H1 (cell line): ENCODE results near the gene C11orf58. TPM values are rescaled to one million over a fixed set of nuclear protein-coding genes. Genes with fewer than 3 reads are reported as not detected.
A peak's percentile ranks its signal among the peaks of the same experiment; 100 is the strongest.

Source experiments
- CTCF ChIA-PET: fragments of 300-600 bp; sonication (Branson Sonifier 250); formaldehyde crosslinking; loops from one replicate; lab custom pipeline; 2021; ENCODE audit not compliant: partially characterized antibody; lab: Charles Lee
- POLR2A ChIA-PET: fragments of 300-600 bp; sonication (Branson Sonifier 250); formaldehyde crosslinking; loops from one replicate; lab custom pipeline; 2021; ENCODE audit warnings: inconsistent platforms; ENCODE audit not compliant: partially characterized antibody; lab: Charles Lee
- DNase-seq, 2 experiments: peaks; one replicate each; pipeline versions ENCODE4 v3.0.0 to v3.0.0-alpha.2; 2010 to 2022; ENCODE audit warnings: low spot score in 2 of 2, low read depth in 1 of 2, mixed read lengths in 1 of 2
- FAIRE-seq: peaks from 2 replicates; lab custom pipeline; 2011; peaks lifted over from hg19 to GRCh38; lab: Jason Lieb, UNC
- H2AFZ ChIP-seq: 2 replicates; pipeline ENCODE4 v1.8.1; 2012; ENCODE audit warnings: low read length, inconsistent platforms
- H2AK5ac ChIP-seq: 2 replicates; pipeline ENCODE4 v1.6.1; 2013; ENCODE audit warnings: low read depth, low read length
- H2BK120ac ChIP-seq: replicated peaks from 2 replicates; pipeline ENCODE3; 2013; ENCODE audit warnings: low read depth, low read length, inconsistent platforms
- H2BK12ac ChIP-seq: 2 replicates; pipeline ENCODE4 v1.6.1; 2013; ENCODE audit warnings: low read depth, low read length
- H2BK15ac ChIP-seq: 2 replicates; pipeline ENCODE4 v1.6.1; 2013; ENCODE audit warnings: low read length
- H2BK20ac ChIP-seq: 2 replicates; pipeline ENCODE4 v1.6.1; 2013; ENCODE audit warnings: low read length
- H2BK5ac ChIP-seq: 2 replicates; pipeline ENCODE4 v1.6.1; 2013; ENCODE audit warnings: low read depth, low read length
- H3K14ac ChIP-seq: 2 replicates; pipeline ENCODE4 v1.6.1; 2013; ENCODE audit warnings: inconsistent platforms; ENCODE audit not compliant: insufficient read length
- H3K18ac ChIP-seq: 2 replicates; pipeline ENCODE4 v1.6.1; 2013; ENCODE audit warnings: low read length; ENCODE audit errors: extremely low read depth
- H3K23ac ChIP-seq: 2 replicates; pipeline ENCODE4 v1.6.1; 2013; ENCODE audit warnings: inconsistent platforms; ENCODE audit not compliant: insufficient read length
- H3K23me2 ChIP-seq: 2 replicates; pipeline ENCODE4 v1.6.1; 2013; ENCODE audit warnings: low read depth, low read length
- H3K27ac ChIP-seq: 2 replicates; pipeline ENCODE4 v1.6.1; 2011; ENCODE audit warnings: low read depth, low read length, inconsistent platforms
- H3K27me3 ChIP-seq, 4 experiments: replicated peaks in 1 of 4; 1 replicate in 1 of 4; 2 replicates in 3 of 4; pipeline versions ENCODE4 v1.6.1 to v1.8.1; 2011 to 2013; ENCODE audit warnings: low read length in 3 of 4, mild to moderate bottlenecking in 3 of 4, inconsistent platforms in 2 of 4, mixed read lengths in 2 of 4, moderate library complexity in 1 of 4; ENCODE audit not compliant: control insufficient read depth in 3 of 4, insufficient read depth in 3 of 4; ENCODE audit errors: extremely low read depth in 1 of 4
- H3K36me3 ChIP-seq, 4 experiments: 2 replicates each; pipeline versions ENCODE4 v1.6.1 to v1.8.1; 2011 to 2013; ENCODE audit warnings: mild to moderate bottlenecking in 4 of 4, low read length in 3 of 4, moderate library complexity in 2 of 4, control low read depth in 1 of 4, inconsistent platforms in 1 of 4; ENCODE audit not compliant: insufficient read depth in 4 of 4, control insufficient read depth in 2 of 4
- H3K4ac ChIP-seq: replicated peaks from 2 replicates; pipeline ENCODE3; 2013; ENCODE audit warnings: low read length, low read depth, mixed read lengths, inconsistent platforms; ENCODE audit not compliant: insufficient read length
- H3K4me1 ChIP-seq, 4 experiments: replicated peaks in 1 of 4; 1 replicate in 1 of 4; 2 replicates in 3 of 4; pipeline versions ENCODE4 v1.6.1 to v1.8.1; 2011 to 2013; ENCODE audit warnings: low read length in 3 of 4, inconsistent platforms in 2 of 4, mixed read lengths in 1 of 4; ENCODE audit not compliant: insufficient read depth in 4 of 4, control insufficient read depth in 3 of 4
- H3K4me2 ChIP-seq, 2 experiments: 2 replicates each; pipeline versions ENCODE4 v1.6.1 to v1.8.1; 2011 to 2013; ENCODE audit warnings: low read depth in 2 of 2, low read length in 2 of 2, control low read depth in 1 of 2, inconsistent platforms in 1 of 2, mild to moderate bottlenecking in 1 of 2; ENCODE audit not compliant: insufficient read depth in 1 of 2
- H3K4me3 ChIP-seq, 4 experiments: fragments of 200-600, 300-600 bp in 1 of 4; sonication (generic), shearing (Covaris generic), sonication (Bioruptor Twin) in 1 of 4; 2 replicates each; pipeline versions ENCODE4 v1.5.1 to v1.8.1; 2011 to 2016; ENCODE audit warnings: low read length in 4 of 4, low read depth in 3 of 4, control low read depth in 2 of 4, inconsistent platforms in 2 of 4, mild to moderate bottlenecking in 2 of 4, mixed read lengths in 1 of 4, moderate library complexity in 1 of 4; ENCODE audit not compliant: insufficient read depth in 2 of 4; ENCODE audit errors: extremely low read depth in 1 of 4
- H3K56ac ChIP-seq: replicated peaks from 2 replicates; pipeline ENCODE3; 2013; ENCODE audit warnings: low read depth, mild to moderate bottlenecking, mixed read lengths, low read length, inconsistent platforms; ENCODE audit not compliant: insufficient read length
- H3K79me1 ChIP-seq: 2 replicates; pipeline ENCODE4 v1.6.1; 2013; ENCODE audit warnings: low read depth, low read length, control low read depth
- H3K79me2 ChIP-seq, 2 experiments: 2 replicates each; pipeline versions ENCODE4 v1.6.1 to v1.8.1; 2012 to 2013; ENCODE audit warnings: low read length in 2 of 2, mild to moderate bottlenecking in 2 of 2, inconsistent platforms in 1 of 2; ENCODE audit not compliant: insufficient read depth in 2 of 2, control insufficient read depth in 1 of 2
- H3K9ac ChIP-seq, 4 experiments: replicated peaks in 1 of 4; 1 replicate in 1 of 4; 2 replicates in 3 of 4; pipeline versions ENCODE4 v1.6.1 to v1.8.1; 2011 to 2013; ENCODE audit warnings: low read depth in 3 of 4, low read length in 3 of 4, control low read depth in 2 of 4, mild to moderate bottlenecking in 2 of 4, moderate library complexity in 2 of 4, inconsistent platforms in 1 of 4; ENCODE audit errors: extremely low read depth in 1 of 4
- H3K9me3 ChIP-seq, 2 experiments: 2 replicates each; pipeline versions ENCODE4 v1.6.1 to v1.8.1; 2012 to 2013; ENCODE audit warnings: mild to moderate bottlenecking in 2 of 2, moderate library complexity in 2 of 2, control low read depth in 1 of 2, inconsistent platforms in 1 of 2, low read depth in 1 of 2, low read length in 1 of 2, mixed read lengths in 1 of 2; ENCODE audit not compliant: insufficient read depth in 2 of 2
- H4K20me1 ChIP-seq, 2 experiments: replicated peaks in 1 of 2; 2 replicates each; pipeline versions ENCODE3 to v1.8.1; 2011 to 2013; ENCODE audit warnings: inconsistent platforms in 2 of 2, low read length in 2 of 2, mild to moderate bottlenecking in 1 of 2; ENCODE audit not compliant: insufficient read depth in 2 of 2, control insufficient read depth in 1 of 2
- H4K5ac ChIP-seq: 2 replicates; pipeline ENCODE4 v1.6.1; 2013; ENCODE audit warnings: low read length, low read depth, mixed read lengths, inconsistent platforms; ENCODE audit not compliant: insufficient read length
- H4K8ac ChIP-seq: 2 replicates; pipeline ENCODE4 v1.8.0; 2013; ENCODE audit warnings: mild to moderate bottlenecking, moderate library complexity, low read length, inconsistent platforms; ENCODE audit not compliant: insufficient read depth; ENCODE audit errors: extremely low read depth
- H4K91ac ChIP-seq: replicated peaks from 2 replicates; pipeline ENCODE3; 2013; ENCODE audit warnings: low read length, mixed read lengths, inconsistent platforms; ENCODE audit not compliant: insufficient read length
- BRCA1 ChIP-seq: IDR thresholded peaks from 2 replicates; pipeline ENCODE4 v1.6.1; 2012; ENCODE audit warnings: low read depth, low read length, improper control_type of control experiment
- POLR2A ChIP-seq, 2 experiments: IDR thresholded peaks; 1 replicate in 1 of 2; 2 replicates in 1 of 2; pipeline ENCODE4 v1.6.1; 2011; ENCODE audit warnings: low read depth in 2 of 2, low read length in 2 of 2, mild to moderate bottlenecking in 2 of 2; ENCODE audit errors: control extremely low read depth in 1 of 2
- SAP30 ChIP-seq: fragments of 300-600 bp; sonication (generic); IDR thresholded peaks from 2 replicates; pipeline ENCODE4 v1.7.1; 2012; ENCODE audit warnings: low read length, moderate library complexity, mild to moderate bottlenecking, inconsistent platforms; ENCODE audit not compliant: insufficient read depth, insufficient replicate concordance
- SP2 ChIP-seq: IDR thresholded peaks from 2 replicates; pipeline ENCODE4 v1.6.1; 2012; ENCODE audit warnings: mild to moderate bottlenecking, low read length, inconsistent platforms
- WGBS, 2 experiments: shearing (Covaris generic) in 1 of 2; methylation state at CpG; one replicate each; pipeline versions ENCODE4 v1.1.6 to v1.1.7; 2013 to 2015; ENCODE audit warnings: low lambda C conversion rate in 2 of 2, mixed read lengths in 2 of 2, inconsistent platforms in 1 of 2, low coverage in 1 of 2, missing lambda C conversion rate in 1 of 2; ENCODE audit not compliant: insufficient replicate concordance in 2 of 2, insufficient coverage in 1 of 2, insufficient read length in 1 of 2; ENCODE audit errors: extremely low coverage in 1 of 2, missing lambda C conversion rate in 1 of 2; 5-methylcytosine and 5-hydroxymethylcytosine counted together
- polyA plus RNA-seq, 7 experiments: library from polyadenylated mRNA; depleted of rRNA in 3 of 7; stranded (reverse) in 5 of 7; unstranded in 2 of 7; fragments of >200 nt in 5 of 7; fragments of 200-250 nt in 2 of 7; gene quantifications; 1 replicate in 5 of 7; 2 replicates in 1 of 7; 4 replicates in 1 of 7; pipeline versions ENCODE4 v1.2.1 to v1.2.3, GENCODE V29; 2011 to 2013; ENCODE audit warnings: missing spikeins in 2 of 7, mixed read lengths in 2 of 7
- total RNA-seq: library from RNA; stranded (reverse); fragmentation: NEBNext Ultra II Directional; extraction: Animal tissue kit (Norgen Biotek cat#: 25700); gene quantifications from 2 replicates; pipeline ENCODE4 v1.2.1, GENCODE V29; 2021
- TF ChIP-seq, protein P1 (sequence below): IDR thresholded peaks from 2 replicates; pipeline ENCODE4 v1.6.1; 2012; ENCODE audit warnings: inconsistent platforms

Gene C11orf58
- total and polyA plus RNA-seq, 2 of the 8 experiments (the other 6 are each of a cell fraction or from before 2014, with no cell fraction given) = 70.7 to 181 TPM

DNA sequence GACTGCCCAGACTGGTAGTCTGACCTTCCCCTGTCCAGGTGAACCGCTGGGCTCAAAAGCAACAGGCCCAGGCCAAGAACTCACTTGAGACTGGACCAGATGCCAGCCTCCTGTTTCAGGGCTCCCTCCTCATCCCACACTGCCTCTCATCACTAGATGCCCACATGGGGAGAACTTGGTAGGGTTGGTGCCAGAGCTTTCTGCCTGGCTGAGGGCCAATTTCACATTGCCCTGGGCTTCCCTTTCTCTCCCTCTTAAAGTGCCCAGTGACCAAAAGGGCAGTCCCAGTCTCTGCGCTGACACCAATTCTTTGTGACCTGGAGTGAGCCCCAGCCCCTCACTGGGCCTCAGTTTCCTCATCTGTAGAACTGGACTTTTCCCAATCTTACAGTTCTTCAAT is 41.7 kb downstream of the C11orf58 start:
- ChIA-PET CTCF (interaction anchor here (2.2 kb wide), 1 partner anchor 8 kb away, joined by 12 read pairs; no protein-coding TSS in a partner anchor), POLR2A (no interaction called here)
- Histone ChIP-seq H4K8ac (0 out of 2 replicates have a peak overlapping the region, but pooled peaks have one; percentile 3), H3K36me3 (peaks cover 0 to 4% (median 0%) of the 10 kb centered on the region in 4 experiments; a peak in 1 of 8 replicates), H3K27ac (no peak overlapping the region), H4K5ac (no peak overlapping the region), H2AFZ (no peak overlapping the region), H2BK15ac (no peak overlapping the region), H3K23ac (no peak overlapping the region), H3K18ac (no peak overlapping the region), H3K14ac (no peak overlapping the region), H2BK20ac (no peak overlapping the region), H3K4me2 (no peak overlapping the region), H3K4me1 (no peaks in the 10 kb centered on the region; a peak in 1 of 7 replicates), H2AK5ac (no peak overlapping the region), H4K20me1 (no peaks in the 10 kb centered on the region), H3K9me3 (no peaks in the 10 kb centered on the region), H2BK120ac (no peak overlapping the region), H3K56ac (no peak overlapping the region), H3K79me2 (no peaks in the 10 kb centered on the region), H3K23me2 (peaks cover 3% of the 10 kb centered on the region; the same call in 1 of the 2 replicates), H3K4ac (no peak overlapping the region), H3K27me3 (no peaks in the 10 kb centered on the region), H3K79me1 (no peaks in the 10 kb centered on the region), H4K91ac (no peak overlapping the region), H3K4me3 (no peak overlapping the region), H2BK5ac (no peak overlapping the region), H3K9ac (no peak overlapping the region), H2BK12ac (no peak overlapping the region)
- 89% methylated on average over 2 of the region's 2 CpGs; no CpG with 5 or more reads in 1 of the 2 experiments for WGBS, 2 experiments
- DNase-seq (no peak), FAIRE-seq (no peak)
- TF ChIP-seq SAP30 (no peak), POLR2A (IDR thresholded peaks at IDR 0.05; ENCODE audit: control extremely low read depth in 1 of 2, low read depth in 2 of 2, low read length in 2 of 2) (no peak), BRCA1 (no peak), SP2 (no peak)
- TF ChIP-seq, protein P1, sequence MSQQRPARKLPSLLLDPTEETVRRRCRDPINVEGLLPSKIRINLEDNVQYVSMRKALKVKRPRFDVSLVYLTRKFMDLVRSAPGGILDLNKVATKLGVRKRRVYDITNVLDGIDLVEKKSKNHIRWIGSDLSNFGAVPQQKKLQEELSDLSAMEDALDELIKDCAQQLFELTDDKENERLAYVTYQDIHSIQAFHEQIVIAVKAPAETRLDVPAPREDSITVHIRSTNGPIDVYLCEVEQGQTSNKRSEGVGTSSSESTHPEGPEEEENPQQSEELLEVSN = no peak
